H1 (cell line): ENCODE data around the gene MMP25.

ENCODE experiments used
- EZH2 ChIP-seq: fragments of 200-600 bp; sonication (generic); IDR thresholded peaks from 2 replicates; pipeline ENCODE4 v1.7.1; 2012; ENCODE audit warnings: low read depth, mild to moderate bottlenecking, moderate library complexity, low read length, inconsistent platforms; ENCODE audit not compliant: severe bottlenecking
- TF ChIP-seq, protein P1 (sequence below): IDR thresholded peaks from 2 replicates; pipeline ENCODE4 v1.6.1; 2012; ENCODE audit warnings: low read length, inconsistent platforms

DNA sequence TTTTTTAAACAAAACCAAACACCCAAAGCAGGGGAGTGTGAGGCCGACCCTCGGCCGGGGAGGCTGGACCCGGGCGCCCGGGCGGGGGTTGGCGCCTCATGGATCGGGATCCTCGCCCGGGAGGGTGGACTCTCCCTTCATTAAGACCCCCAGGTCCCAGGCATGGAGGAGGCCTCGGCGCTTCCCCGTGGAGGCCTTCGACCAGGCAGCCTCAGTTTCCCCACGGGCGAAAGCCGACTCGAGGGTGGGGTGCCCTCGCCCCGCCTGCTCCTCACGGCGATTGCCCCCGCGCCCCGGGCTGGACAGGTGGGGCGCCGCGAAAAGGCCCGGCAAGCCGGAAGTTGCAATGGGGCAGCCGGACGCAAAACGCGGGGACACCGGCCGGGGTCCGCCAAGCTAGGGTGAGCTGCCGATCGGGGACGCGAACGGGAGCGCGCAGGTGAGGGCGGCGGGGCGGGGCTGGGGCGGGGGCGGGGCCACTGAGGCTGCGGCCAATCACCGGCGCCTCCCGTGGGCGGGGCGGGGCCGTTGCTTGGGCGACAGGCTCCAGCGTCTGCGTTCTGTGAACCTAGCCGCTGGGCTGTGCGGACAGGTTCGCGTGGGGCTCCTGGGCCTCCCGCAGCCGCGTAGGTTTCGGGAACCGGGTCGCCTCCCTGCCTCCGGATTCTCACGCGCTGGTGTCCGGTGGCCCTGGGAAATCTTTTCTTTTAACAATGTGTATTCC lies 60.0 kb downstream of the MMP25 start:
- TF ChIP-seq, protein P1, sequence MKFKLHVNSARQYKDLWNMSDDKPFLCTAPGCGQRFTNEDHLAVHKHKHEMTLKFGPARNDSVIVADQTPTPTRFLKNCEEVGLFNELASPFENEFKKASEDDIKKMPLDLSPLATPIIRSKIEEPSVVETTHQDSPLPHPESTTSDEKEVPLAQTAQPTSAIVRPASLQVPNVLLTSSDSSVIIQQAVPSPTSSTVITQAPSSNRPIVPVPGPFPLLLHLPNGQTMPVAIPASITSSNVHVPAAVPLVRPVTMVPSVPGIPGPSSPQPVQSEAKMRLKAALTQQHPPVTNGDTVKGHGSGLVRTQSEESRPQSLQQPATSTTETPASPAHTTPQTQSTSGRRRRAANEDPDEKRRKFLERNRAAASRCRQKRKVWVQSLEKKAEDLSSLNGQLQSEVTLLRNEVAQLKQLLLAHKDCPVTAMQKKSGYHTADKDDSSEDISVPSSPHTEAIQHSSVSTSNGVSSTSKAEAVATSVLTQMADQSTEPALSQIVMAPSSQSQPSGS = no peak
- no peak for TF ChIP-seq EZH2
